Stimulated activated CD4-positive, alpha-beta T cell treated with anti-CD3 and anti-CD28 coated beads, TNF-alpha, amount 100 ng/mL, for 1 hour (primary cell): ENCODE data around the gene ZKSCAN1.
"Not testable (repeated sequence)": the region's sequence is repeated elsewhere in the genome, so short reads cannot be mapped to it uniquely, and the experiment has no call there.

Experiments
- DNase-seq, 3 donors: peaks; one replicate each; pipeline ENCODE4 v3.0.0-alpha.2; 2020; ENCODE audit warnings: low read depth in 3 of 3, low spot score in 1 of 3

ZKSCAN1 gene

GRCh38 chr7:100015232-100016214 lies at the start of gene ZKSCAN1:
Gene ZKSCAN1, plus strand, starts transcription at chr7:100015596. Its CDS starts 7,911 bp downstream, at chr7:100023507.
- peak; percentile 62 to 66 (median 62) for DNase-seq

- no peak for DNase-seq
Measured at GRCh38 chr7:99969298-99969697, 46.1 kb upstream of the ZKSCAN1 start.

GRCh38 chr7:99969813-99970212 lies 45.6 kb upstream of the ZKSCAN1 start:
- DNase-seq = not testable (repeated sequence)

GRCh38 chr7:99971242-99971641 lies 44.2 kb upstream of the ZKSCAN1 start:
- DNase-seq = no peak

- not testable (repeated sequence) for DNase-seq
Measured at GRCh38 chr7:99973817-99974216, 41.6 kb upstream of the ZKSCAN1 start.

- no peak for DNase-seq
Measured at GRCh38 chr7:99974681-99975080, 40.7 kb upstream of the ZKSCAN1 start.

- DNase-seq = no peak
Measured at GRCh38 chr7:99975782-99976521, 39.4 kb upstream of the ZKSCAN1 start, which contains the start of gene AZGP1. Gene AZGP1, minus strand, starts transcription at chr7:99976031. Its CDS starts 11 bp downstream, at chr7:99976020.

- no peak for DNase-seq
Measured at GRCh38 chr7:99976626-99977025, 38.8 kb upstream of the ZKSCAN1 start.

GRCh38 chr7:99979814-99980225 lies 35.6 kb upstream of the ZKSCAN1 start:
- DNase-seq = peak; percentile 10 to 58 (median 45)

- DNase-seq = not testable (repeated sequence)
Measured at GRCh38 chr7:99980448-99980872, 34.9 kb upstream of the ZKSCAN1 start.

- DNase-seq = not testable (repeated sequence)
Measured at GRCh38 chr7:99981066-99981465, 34.3 kb upstream of the ZKSCAN1 start.

GRCh38 chr7:99984593-99984992 lies 30.8 kb upstream of the ZKSCAN1 start:
- DNase-seq = no peak

GRCh38 chr7:99987306-99987705 lies 28.1 kb upstream of the ZKSCAN1 start:
- not testable (repeated sequence) for DNase-seq

- DNase-seq = no peak
Measured at GRCh38 chr7:99987846-99988245, 27.6 kb upstream of the ZKSCAN1 start.

GRCh38 chr7:99990460-99990852 lies 24.9 kb upstream of the ZKSCAN1 start:
- DNase-seq = no peak

- DNase-seq = not testable (repeated sequence)
Measured at GRCh38 chr7:99991543-99991942, 23.9 kb upstream of the ZKSCAN1 start.

- DNase-seq = no peak
Measured at GRCh38 chr7:99992330-99993038, 22.9 kb upstream of the ZKSCAN1 start.

- no peak for DNase-seq
Measured at GRCh38 chr7:99994819-99995218, 20.6 kb upstream of the ZKSCAN1 start.

GRCh38 chr7:99996755-99997544 lies 18.4 kb upstream of the ZKSCAN1 start:
- DNase-seq = no peak

- DNase-seq = peak; percentile 24 to 41 (median 40)
Measured at GRCh38 chr7:99997545-99998137, 17.8 kb upstream of the ZKSCAN1 start.
